AG09319 (cell line): ENCODE data around the gene LCE3A.

Experiments
- DNase-seq: peaks from one replicate; pipeline ENCODE4 v3.0.0-alpha.2; 2010; ENCODE audit warnings: low read depth; ENCODE audit errors: extremely low read depth
- CTCF ChIP-seq: IDR thresholded peaks from 2 replicates; pipeline ENCODE4 v1.5.1; 2011; ENCODE audit warnings: low read depth, mild to moderate bottlenecking, inconsistent platforms, low read length, moderate library complexity

LCE3A gene

GRCh38 chr1:152577168-152577567, 45.7 kb downstream of the LCE3A start:
- TF ChIP-seq CTCF, result no peak
- no peak for DNase-seq
